NCI-H1092 treated with DMSO at 0.1 percent for 48 hours (cell line): Measurements from ENCODE around the gene PPP4C.

Experiments used
- DNase-seq: peaks from one replicate; lab custom pipeline; 2025; lab: John Stamatoyannopoulos, UW

Gene PPP4C

GRCh38 chr16:30054959-30055553, 20.7 kb upstream of the PPP4C start:
- DNase-seq = no peak

DNA sequence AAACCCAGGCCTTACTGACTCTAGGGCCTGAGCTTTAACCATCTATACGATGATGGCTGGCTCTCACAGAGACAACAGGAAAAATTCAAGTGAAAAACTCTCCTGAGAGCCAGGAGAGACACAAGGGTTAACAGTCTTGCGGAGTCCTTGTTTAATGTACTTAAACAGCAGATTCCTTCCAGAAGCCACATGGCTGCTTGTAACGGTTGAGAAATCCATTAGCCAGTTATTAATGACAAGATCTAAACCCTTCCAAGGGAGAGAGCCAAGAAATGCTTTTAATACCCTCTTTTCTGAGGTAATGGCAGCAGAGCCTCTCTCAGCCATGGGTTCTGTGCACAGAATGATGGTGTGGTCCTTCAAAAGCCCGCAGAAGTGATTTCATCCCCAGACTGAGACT, 15.4 kb upstream of the PPP4C start:
- DNase-seq = no peak

GRCh38 chr16:30060836-30061554, 14.8 kb upstream of the PPP4C start:
- no peak for DNase-seq

- DNase-seq = no peak
Observed at GRCh38 chr16:30063278-30063892, 12.4 kb upstream of the PPP4C start.

DNA sequence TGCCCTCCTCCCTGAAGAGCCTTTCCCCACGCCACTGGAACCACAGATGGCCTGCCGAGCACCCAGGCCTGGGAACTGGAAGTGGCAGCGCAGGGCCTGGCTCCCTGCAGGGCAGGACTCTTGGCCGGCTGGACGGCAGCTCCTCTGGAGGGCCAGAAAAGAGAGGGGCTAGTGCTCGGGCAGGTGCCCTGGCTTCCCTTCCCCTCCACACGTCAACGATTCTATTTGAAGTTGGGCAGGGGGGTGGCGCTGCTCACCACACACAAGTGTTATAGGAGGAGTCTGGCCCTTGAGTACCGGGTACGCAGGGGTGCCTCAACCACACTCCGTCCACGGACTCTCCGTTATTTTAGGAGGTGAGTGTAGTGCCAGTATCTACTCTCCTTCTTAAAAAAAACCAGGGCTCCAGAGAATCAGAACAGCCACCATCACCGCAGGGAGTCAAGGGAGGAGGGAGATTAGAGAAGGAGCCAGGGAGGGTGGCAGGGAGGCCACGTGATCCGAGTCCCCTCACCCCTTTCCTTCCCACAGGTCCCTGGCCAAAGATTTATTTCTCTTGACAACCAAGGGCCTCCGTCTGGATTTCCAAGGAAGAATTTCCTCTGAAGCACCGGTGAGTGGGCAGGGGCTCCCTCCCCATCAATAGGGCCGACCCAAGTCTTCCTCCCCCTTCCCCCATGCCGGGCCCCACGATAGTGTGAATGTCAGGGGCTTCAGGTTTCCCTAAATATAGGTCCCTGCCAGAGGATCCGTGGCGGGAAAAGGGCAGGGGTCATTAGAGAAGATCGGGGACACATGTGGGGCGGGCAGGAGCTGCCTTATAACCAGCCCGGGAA, 11.7 kb upstream of the PPP4C start:
- peak; percentile 85 for DNase-seq

- no peak for DNase-seq
Observed at GRCh38 chr16:30064729-30065101, 11.1 kb upstream of the PPP4C start.

DNA sequence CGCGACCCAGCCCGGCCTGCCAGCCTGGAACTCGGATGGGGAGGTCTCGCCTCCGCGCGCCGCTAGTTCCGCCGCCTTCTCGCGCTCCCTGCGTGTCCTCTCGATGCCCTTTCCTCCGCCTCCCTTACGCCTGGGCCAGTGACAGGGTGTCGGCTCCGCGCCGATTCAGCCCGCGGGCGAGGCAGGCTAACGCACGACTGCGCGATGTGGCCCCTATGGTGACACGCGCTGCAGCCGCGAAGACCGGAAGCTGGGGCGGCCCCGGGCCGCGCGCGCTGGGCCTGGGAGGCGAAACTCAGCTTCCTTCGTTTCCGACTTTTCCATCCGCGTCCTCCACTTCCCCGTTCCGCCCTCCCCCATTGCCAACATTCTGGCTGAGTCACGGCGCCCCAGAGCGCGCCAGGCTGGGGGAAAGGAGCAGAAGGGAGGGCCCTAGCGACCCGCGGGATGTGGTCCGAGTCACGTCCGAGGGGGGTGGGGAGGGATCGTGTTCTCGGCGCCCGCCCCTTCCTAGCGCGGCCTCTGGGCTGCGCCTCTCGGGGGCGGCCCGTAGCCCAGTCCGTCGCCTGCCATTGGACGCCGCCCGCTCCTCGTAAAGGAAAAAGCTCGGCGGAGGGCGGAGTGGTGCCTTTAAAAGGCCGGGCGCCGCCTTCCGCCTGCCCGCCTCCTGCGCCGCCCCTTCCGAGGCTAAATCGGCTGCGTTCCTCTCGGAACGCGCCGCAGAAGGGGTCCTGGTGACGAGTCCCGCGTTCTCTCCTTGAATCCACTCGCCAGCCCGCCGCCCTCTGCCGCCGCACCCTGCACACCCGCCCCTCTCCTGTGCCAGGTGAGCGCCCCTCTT, 10.5 kb upstream of the PPP4C start, which contains the start of gene ALDOA:
ALDOA (plus strand) TSS at position 659 of the 841 bp plus-strand sequence. CDS start 1,138 bp downstream, outside the sequence.
- peak; percentile 96 for DNase-seq

DNA sequence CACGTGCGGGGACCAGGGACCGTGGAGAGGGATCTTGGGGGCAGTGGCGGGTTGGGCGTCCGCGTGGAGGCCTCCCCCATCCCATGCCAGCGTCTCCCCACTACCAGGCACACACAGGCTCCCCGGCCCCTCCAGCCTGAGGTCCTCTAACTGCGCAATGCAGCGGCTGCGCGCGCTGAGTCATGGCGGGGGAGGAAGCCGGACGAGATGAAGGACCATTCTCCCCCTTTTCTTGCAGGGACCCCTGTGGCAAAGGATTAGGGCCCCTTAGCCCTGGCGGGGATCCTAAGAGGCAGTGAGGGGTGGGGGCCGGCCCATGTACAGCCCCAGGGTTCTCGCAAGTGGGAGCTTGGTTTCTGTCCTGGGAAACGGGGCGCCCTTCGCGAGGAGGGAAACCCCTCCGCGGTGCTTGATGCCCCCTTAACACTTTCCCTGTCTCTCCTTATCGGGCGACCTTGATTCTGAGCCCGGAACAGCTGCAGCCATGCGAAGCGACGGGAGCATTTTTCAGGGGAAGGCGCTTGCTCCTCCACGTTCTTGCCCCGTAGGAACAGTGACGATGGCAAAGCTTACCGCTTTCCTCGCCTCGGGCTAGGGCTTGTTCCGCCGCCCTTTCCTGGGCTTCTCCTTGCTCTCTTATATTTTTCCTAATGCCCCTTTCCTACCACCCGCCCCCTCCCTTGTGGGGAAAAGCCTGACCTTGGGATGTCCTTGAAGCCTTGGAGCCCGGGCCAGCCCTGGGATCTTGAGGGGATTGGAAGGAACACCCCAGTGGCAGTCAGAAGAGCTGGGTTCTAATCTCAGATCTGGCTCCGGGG, 9.6 kb upstream of the PPP4C start:
- DNase-seq = no peak

GRCh38 chr16:30066761-30067583, 8.8 kb upstream of the PPP4C start:
- DNase-seq = no peak

- no peak for DNase-seq
Observed at GRCh38 chr16:30067584-30067916, 8.2 kb upstream of the PPP4C start.

DNA sequence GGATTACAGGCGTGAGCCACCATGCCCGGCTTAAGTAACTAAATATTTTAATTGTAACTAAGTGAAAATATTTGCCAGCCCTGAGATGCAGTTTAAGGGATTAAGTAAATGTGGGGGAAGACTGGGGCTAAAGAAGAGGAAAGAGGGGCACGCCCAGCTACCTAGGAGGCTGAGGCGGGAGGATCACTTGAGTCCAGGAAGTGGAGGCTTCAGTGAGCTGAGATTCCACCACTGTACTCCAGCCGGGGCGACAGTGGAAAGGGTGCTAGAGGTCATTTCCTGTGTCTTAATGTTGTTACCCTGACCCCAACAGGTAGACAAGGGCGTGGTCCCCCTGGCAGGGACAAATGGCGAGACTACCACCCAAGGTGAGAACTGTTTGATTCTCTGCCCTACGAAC, 7.5 kb upstream of the PPP4C start:
- DNase-seq = no peak

DNA sequence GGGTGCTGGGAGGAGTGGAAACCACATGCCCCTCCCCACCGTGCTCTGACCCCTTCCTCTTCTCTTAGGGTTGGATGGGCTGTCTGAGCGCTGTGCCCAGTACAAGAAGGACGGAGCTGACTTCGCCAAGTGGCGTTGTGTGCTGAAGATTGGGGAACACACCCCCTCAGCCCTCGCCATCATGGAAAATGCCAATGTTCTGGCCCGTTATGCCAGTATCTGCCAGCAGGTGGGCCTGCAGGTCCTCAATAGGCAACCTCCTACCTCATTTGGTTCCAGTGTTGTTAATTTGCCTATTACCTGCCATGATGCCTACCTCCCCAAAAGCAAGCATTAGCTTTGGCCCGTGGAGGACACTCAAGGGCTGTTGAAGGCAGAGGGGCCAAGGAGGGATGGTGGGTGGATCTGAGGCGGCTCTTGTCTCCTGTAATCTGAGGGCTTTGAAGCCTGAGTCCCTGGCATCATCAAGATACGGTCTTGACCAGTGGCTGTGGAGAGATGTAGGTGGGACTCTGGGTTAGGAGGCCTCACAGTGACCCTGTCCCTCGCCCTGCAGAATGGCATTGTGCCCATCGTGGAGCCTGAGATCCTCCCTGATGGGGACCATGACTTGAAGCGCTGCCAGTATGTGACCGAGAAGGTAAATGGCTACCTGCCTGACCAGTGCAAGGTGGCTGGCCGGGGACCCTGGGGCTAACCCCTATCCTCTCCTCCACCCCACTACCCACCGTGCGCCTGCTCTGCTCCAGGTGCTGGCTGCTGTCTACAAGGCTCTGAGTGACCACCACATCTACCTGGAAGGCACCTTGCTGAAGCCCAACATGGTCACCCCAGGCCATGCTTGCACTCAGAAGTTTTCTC, 6.8 kb upstream of the PPP4C start:
- peak; percentile 5 for DNase-seq

GRCh38 chr16:30069611-30070462, 6.0 kb upstream of the PPP4C start:
- DNase-seq = no peak

- DNase-seq = no peak
Observed at GRCh38 chr16:30070490-30070889, 5.3 kb upstream of the PPP4C start.

DNA sequence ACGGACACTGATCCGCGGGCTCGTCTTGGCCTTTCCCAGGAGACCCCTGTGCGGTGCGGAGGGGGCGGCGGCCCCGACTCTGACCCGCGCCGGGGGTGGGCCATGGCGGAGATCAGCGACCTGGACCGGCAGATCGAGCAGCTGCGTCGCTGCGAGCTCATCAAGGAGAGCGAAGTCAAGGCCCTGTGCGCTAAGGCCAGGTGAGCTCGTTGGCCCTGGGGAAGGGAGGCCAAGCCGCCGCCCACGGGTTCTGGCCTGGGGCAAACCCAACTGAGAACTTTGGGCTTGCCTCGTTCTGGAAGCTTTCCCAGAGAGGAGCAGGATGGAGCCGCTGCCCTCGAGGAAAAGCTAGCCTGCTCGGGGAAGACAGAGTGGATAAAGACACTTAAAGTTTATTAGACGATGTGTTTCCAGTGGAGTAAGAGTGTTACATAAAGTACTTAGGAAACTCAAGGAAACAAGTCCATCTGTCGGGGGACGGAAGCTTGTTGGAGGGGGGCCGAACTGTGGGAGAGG, 540 bp downstream of the PPP4C start:
- no peak for DNase-seq

DNA sequence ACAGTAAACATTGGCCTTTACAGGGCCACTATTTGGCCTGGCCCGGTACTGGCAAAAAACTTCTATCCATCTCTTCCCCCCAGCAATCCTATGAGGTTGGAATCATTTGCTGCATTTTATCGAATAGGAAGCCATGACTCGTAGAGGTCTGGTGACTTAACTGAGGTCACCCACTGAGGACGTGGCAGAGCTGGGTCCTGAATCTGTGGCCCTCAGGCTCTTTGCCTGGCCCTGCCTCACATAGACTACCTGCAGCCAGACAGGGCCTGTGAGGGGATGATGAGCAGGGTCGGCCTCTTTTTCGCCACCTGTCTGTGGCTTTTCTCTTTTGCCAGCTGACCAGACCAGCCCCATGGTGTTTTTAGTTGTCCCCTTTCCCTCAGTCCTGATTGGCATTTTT, 1.9 kb downstream of the PPP4C start:
- DNase-seq = no peak

DNA sequence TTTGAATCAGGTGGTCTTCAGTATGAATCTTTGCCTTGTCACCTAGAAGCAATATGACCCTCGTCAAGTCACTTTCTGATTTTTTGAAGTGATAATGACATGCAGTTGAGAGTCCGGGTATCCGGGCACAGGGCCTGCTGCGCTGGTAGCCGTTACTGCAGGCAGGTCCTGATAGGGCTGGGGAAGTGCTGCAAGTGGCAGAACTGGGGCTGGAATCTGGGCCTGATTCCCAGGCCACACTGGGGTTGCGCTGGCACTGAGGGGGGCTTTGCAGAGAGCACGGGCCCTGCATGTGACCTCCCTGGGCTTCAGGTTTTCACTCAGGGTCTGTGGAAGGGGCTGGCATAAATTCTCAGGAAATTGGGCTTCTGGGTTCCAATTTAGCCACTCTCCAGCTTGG, 3.0 kb downstream of the PPP4C start:
- no peak for DNase-seq

DNA sequence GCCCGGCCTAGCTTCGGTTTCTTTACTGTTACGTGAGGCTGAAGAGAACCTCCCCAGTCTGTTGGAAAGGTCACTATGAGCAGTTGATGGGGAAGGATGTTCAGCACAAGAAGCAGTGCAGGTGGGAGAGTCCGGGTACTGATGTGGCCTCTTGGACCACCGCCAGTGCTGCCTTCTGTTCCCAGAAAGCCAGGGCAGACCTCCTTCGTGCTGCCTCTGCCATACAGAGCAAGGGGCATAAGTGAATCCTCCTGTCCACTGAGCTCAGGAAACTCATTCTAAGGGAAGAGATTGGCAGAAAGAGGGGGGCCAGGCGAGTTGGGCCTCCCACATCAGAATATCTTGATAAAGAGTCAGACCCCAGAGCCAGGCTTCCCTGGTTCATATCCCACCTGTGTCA, 3.7 kb downstream of the PPP4C start:
- DNase-seq = no peak
